ENCODE results near the gene FAAP24.
"Not testable (repeated sequence)": the region's sequence is repeated elsewhere in the genome, so short reads cannot be mapped to it uniquely, and the experiment has no call there.

The FAAP24 gene

DNA sequence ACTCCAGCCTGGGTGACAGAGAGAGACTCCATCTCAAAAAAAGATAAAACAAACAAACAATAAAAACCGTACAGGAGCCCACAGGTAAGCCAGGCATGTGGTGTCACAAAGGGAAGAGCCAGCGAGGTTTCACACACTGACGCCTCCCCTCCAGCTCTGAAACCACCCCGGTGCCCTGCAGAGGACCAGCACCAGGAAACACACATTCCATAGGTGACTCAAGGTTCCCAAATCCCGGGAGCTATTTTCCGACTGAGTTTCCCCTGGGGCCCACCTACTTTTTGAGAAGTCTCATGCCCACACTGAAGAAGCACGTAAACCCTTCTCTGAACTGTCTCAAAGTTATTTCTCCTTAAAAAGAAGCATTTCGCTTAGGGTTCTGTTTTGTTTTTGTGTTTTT lies 52.4 kb downstream of the FAAP24 start:
- in situ Hi-C loops (cut with HindIII; ENCODE audit: low sequenced_read_pairs), result no loop called here
- no peak overlapping the region for H3K4me3 ChIP-seq (ENCODE audit: low read depth, low read length)
- no peak for DNase-seq (ENCODE audit: low read depth, low spot score)
- TF ChIP-seq, protein P1, sequence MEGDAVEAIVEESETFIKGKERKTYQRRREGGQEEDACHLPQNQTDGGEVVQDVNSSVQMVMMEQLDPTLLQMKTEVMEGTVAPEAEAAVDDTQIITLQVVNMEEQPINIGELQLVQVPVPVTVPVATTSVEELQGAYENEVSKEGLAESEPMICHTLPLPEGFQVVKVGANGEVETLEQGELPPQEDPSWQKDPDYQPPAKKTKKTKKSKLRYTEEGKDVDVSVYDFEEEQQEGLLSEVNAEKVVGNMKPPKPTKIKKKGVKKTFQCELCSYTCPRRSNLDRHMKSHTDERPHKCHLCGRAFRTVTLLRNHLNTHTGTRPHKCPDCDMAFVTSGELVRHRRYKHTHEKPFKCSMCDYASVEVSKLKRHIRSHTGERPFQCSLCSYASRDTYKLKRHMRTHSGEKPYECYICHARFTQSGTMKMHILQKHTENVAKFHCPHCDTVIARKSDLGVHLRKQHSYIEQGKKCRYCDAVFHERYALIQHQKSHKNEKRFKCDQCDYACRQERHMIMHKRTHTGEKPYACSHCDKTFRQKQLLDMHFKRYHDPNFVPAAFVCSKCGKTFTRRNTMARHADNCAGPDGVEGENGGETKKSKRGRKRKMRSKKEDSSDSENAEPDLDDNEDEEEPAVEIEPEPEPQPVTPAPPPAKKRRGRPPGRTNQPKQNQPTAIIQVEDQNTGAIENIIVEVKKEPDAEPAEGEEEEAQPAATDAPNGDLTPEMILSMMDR (IDR thresholded peaks at IDR 0.05; ENCODE audit: low read depth, low read length), result no peak

DNA sequence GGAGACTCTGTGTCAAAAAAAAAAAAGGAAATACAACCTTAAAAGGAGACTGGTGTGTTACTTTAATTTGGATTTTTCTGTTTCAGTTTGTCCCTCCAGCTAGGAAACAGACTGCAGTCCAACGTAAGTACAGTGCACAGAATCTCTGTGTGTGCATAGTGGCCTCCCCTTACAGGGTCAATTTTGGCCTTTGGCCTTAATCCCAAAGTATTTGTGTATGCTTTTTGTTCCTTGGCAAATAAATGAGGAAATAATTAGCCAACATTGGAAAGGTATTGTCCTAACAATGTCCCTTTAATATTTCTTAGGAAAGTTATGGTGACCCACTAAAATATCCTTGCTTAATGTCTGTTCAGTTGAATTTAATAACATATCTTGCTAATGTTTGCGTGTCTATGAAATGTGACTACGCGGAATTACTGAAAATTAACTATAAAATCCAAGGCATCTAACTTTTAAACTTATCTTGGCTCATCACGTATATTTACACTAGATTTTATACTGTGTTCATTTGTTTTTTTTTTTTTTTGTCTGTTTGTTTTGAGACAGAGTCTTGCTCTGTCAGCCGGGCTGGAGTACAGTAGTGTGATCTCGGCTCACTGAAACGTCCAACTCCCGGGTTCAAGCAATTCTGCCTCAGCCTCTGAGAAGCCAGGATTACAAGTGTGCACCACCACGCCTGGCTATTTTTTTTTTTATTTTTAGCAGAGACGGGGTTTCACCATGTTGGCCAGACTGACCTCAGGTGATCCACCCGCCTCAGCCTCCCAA lies 53.6 kb downstream of the FAAP24 start:
- in situ Hi-C loops (cut with HindIII; ENCODE audit: low sequenced_read_pairs); DNase-seq (ENCODE audit: low read depth, low spot score); H3K4me3 ChIP-seq (ENCODE audit: low read depth, low read length): not testable (repeated sequence)

DNA sequence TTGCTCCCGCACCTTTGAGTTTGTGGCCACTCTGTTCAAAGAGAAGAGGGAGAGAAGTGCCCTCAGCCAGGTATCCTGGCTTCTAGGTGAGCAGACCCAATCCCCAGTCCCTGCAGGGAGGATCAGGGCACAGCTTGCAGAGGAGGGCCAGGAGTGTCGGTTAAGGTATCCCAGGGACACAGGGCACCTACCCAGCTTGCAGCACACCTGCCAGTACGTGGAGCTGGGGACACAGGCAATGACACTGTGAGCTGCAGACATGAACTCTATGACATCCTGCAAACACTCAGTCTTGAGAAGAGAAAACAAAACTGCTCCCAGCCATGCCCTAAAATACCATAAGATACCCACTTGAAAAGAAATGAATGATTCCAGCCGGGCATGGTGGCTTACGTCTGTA lies 54.6 kb downstream of the FAAP24 start:
- in situ Hi-C loops (cut with HindIII; ENCODE audit: low sequenced_read_pairs); H3K4me3 ChIP-seq (ENCODE audit: low read depth, low read length); DNase-seq (ENCODE audit: low read depth, low spot score): not testable (repeated sequence)

Data from astrocyte of the spinal cord (primary cell).